ENCODE data around the gene STRIP2.

DNA sequence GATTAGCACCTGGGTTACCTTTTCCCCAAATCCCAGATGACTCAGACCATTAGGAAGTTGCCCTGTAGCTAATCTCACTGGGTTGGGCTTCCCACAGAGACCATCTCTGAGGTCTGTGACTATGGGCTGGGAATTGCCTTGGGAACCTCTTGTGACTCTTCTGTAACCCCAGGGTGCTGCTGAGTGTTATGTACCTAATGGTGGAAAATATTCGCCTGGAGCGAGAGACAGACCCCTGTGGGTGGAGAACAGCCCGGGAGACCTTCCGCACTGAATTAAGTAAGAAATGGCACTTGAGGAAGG, 20.0 kb downstream of the STRIP2 start:
- TF ChIP-seq, protein P1, sequence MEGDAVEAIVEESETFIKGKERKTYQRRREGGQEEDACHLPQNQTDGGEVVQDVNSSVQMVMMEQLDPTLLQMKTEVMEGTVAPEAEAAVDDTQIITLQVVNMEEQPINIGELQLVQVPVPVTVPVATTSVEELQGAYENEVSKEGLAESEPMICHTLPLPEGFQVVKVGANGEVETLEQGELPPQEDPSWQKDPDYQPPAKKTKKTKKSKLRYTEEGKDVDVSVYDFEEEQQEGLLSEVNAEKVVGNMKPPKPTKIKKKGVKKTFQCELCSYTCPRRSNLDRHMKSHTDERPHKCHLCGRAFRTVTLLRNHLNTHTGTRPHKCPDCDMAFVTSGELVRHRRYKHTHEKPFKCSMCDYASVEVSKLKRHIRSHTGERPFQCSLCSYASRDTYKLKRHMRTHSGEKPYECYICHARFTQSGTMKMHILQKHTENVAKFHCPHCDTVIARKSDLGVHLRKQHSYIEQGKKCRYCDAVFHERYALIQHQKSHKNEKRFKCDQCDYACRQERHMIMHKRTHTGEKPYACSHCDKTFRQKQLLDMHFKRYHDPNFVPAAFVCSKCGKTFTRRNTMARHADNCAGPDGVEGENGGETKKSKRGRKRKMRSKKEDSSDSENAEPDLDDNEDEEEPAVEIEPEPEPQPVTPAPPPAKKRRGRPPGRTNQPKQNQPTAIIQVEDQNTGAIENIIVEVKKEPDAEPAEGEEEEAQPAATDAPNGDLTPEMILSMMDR (IDR thresholded peaks at IDR 0.05), result no peak
- TF ChIP-seq POLR2A (IDR thresholded peaks at IDR 0.05), result no peak
